ENCODE measurements around the gene CEBPG.
A peak's percentile ranks its signal among the peaks of the same experiment; 100 is the strongest.

The CEBPG gene

DNA sequence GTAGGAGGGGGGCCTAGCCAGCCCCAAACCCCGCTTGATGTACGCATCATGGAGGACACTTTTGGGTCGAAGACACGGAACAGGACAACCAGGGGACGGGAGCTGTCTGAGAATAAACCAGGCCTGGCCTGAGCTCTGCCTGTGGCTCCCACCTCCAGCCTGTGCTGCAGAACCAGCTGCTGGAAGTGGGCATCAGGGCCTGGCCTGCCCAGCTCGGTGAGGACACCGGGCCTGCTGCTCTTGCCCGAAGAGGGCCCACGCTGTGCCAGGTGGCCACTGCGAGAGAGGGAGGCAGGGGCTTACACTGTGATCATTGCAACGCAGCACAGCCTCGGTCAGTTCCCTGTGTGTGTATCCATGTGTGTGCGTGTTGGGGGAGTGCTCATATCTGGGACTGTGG is 34.6 kb downstream of the CEBPG start:
- no peak for DNase-seq

DNA sequence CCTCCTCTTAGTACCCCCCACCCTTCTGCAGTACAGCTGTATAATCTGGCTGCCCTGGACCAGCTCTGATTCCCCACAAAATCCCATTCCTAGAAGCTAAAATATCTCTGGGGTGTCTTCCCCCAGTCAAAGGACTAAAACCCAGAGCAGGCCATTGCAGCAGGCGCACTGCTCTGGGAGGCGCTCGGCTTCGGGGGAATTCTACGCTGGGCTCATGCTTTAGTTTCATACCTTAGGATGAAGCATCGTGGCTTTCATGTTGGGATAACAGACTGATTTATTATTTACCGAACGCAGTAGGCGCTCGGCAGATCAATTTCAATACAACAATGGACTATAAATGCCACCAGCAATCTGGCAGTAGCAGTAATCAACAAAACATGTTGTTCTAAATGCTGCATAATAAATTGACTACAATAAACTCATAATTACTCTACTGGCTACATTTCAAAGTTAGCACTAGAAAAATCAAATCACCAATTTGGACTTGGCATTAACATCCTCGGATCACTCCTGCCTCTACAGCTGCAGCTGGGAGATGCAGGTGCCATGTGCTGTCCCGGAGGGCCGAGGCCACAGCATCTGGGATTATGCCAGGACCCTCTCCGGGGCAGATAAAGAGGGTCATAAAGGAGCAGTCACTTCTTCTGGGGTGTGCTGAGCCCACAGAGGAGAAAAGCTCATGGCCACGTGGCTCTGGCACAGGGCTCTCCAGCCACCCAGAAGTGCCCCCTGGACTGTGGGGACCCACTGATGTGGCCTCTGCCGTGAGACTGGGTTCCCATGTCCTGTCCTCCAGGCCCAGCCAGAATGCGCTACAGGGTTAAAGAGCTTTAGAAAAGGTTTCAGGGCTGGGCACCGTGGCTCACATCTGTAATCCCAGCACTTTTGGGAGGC is 35.3 kb downstream of the CEBPG start:
- DNase-seq, result no peak

DNA sequence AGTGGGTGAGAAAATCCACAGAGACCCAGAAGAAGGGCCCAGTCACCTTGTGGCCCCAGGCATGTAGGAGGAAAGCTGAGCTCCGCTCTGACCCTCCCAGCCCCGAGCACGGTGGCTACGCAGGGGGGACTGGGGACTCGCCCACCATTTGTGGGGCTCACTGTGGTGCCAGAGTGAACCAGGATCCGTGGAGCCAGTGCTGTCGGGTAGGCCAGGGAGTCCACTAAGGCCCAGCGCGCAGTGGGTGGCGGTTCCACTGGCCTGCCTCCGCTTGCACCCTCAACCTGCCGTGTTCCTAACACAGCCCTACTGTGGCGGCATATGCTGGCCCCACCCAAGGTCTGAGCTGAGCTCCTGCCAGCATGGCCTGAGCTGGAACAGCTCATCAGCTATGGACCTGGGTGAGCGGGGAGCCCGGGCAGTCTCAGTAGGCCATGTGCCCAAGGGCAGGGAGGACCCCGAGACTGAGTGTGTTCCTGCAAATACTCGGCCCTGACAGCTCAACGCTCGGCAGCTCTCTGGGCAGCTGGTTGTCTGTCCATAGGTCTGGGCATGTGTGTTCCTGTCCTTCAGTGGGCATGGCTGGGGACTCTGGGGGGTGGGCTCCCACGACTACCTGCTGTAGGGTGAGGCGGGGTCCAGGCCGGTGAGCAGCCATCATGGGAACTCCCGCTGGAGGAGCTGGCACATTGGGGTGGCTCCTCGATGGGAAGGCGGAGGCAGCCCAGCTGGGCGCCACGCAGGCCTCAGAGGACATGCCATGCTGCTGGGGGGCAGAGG is 36.6 kb downstream of the CEBPG start:
- no peak for DNase-seq

DNA sequence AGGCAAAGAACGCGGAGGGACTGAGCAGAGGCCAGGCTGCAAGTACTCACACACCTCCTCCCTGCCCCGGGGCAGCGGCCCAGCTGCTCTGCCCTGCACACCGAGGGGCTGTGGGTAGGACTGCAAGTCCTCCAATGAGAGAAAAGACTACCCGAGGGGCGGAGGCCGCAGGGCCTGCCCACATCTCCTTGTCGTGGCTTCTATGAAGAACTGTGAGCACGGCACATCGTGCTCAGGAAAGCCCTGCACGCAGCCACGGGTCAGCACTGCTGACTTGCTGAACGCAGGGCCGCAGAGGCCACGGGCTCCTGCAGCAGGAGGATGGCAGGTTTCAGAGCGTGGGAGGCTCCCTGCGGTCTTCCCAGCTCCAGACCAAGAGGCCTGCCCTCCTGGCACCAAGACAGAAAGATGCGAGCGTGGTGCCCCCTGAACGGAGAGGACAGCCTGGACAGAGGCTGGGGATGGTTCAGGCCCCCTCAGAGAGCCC is 37.4 kb downstream of the CEBPG start:
- DNase-seq, result no peak

DNA sequence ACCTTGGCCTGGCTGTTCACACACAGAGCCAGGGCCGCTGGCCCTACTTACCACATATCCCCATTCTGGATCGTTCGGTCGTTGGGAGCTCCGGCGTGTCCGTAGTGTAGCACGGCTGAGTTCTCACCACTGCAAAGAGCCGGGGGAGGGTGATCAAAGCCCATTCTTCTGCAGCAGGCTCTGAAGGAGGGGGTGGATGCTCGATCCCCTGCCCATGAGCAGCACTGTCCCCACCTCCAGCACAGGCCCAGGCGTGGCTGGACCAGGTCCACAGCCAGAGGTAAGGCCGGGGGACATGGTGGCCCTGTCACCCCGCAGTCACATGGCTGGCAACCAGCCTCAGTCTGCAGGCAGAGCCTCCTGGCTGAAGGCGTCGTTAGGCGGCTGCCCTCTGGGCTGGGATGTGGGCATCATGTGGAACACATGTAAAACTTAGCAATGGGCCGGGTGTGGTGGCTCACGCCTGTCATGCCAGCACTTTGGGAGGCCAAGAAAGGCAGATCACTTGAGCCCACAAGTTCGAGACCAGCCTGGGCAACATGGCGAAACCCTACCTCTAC is 38.2 kb downstream of the CEBPG start:
- DNase-seq, result no peak

DNA sequence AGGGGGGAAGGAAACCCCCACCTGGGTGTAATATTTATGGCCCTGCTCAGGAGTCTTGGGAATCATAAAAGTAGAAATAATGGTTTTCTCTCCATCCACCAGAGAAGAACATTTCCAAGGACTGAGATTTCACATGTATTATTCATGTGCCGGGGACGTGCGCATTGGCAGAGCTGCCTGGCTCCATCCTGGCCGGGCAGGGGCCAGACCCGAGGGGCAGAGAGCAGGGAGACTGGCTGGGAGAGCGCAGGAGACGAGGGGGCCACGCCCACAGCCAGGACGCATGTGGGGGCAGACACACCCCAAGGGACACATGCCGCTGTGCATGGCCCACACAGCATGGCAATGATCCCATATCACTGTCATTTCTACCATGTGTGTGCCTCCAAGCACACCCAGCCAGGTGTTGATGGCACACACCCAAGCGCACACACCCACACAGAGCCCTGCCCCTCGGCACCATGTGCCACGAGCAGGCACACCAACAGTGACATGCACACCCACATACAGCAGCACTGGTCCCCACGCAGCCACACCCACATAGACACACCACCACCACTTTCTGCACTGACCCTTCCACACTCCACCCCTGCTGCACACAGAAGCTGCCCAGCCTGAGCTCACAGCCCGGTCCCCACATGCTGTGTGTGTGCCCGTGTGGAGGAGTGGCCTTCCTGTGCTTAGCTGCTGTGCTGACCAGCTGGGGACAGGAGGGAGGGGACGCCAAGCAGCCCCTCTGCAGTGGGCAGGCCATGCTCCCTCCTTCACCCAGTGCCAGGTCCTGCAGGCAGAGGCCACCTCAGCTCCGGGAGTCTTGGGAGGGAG is 39.3 kb downstream of the CEBPG start:
- DNase-seq, result no peak

DNA sequence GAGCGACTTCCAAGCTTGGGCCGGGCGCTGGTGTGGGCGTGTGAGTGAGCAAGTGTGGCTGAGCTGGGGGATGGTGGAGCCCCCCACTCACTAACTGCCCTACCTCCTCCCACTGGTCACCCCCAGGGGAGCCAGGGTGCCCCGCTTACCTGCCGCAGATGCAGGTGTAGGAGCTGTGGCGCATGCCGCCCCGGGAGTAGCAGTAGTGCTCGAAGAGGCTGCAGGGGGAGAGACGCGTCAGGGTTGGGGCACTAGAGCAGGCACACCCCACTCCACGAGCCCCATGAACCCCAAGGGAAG is 39.9 kb downstream of the CEBPG start:
- DNase-seq, result no peak

DNA sequence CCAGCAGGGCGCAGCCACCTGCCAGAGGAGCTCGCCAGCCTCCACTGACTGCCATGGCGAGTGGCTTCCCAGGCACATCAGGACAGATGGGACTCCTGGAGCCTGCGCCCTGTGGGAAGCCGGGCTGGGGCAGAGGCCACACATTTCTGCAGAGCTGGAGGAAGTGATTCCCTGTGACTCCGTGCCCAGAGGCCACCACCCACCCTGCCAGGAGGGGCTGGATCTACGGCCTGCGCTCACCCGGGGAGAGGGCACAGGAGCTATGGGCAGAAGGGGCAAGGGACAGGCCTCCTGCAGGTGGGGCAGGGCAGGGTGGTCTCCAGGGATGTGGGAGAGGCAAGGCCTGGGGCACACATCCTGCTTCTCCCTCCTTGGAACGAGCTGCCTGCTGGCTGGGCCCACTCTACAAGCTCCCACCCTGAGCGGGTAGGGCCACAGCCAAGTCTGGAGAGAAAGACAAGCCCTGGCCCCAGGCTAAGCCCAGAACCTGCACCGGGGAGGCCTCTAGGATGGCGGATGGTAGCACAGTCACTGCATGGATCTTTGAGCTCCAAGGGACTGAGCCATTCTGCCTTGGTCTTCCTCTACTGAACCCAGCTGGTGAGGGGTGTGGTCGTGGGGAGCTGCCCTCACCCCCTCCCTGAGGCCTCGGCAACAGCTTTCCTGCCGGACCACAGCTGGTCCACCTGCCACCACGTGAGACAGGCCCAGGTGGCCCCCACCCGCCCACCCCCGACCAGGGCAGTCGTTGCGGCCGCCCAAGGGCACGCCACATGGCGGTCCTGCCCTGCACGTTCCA is 40.6 kb downstream of the CEBPG start:
- no peak for DNase-seq

DNA sequence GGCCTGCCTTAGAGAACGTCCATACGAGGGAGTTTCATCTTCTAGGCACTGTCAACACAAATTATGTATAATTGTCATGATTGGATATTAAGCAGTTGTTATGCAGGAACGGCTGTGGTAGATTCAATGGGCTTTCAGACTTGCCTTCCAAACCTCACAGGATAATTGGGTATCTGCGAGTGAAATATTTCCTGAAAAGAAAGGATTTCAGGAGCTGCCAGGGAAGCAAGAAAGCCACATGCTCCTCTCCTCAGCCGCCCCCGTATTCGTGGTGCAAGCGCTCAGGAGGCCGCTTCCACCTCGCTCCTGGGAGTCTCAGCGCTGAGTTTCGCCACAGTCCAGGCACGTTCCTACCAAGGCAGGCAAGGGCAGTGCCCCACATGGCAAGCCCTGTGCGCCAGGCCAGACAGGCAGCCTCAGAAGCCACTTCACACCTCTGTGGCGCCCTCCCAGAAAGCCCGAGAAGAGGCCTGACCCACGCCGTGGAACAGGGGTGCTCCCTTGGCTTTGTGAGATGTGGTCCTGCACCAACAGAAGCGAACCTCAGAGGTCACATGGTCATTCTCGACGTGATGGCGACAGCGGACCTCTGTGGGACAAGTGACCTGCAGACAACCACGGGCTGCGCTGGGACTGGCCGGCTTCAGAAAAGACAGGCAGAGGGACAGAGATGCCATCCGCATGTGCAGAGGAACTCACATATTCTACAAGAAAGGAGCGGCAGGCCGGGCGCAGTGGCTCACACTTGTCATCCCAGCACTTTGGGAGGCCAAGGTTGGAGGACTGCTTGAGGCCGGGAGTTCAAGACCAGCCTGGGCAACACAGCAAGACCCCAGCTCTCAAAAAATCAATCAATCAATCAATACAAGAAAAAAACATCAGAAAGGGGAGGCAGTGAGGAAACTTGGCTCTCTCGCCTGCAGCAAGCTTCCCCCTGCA is 41.4 kb downstream of the CEBPG start:
- no peak for DNase-seq

DNA sequence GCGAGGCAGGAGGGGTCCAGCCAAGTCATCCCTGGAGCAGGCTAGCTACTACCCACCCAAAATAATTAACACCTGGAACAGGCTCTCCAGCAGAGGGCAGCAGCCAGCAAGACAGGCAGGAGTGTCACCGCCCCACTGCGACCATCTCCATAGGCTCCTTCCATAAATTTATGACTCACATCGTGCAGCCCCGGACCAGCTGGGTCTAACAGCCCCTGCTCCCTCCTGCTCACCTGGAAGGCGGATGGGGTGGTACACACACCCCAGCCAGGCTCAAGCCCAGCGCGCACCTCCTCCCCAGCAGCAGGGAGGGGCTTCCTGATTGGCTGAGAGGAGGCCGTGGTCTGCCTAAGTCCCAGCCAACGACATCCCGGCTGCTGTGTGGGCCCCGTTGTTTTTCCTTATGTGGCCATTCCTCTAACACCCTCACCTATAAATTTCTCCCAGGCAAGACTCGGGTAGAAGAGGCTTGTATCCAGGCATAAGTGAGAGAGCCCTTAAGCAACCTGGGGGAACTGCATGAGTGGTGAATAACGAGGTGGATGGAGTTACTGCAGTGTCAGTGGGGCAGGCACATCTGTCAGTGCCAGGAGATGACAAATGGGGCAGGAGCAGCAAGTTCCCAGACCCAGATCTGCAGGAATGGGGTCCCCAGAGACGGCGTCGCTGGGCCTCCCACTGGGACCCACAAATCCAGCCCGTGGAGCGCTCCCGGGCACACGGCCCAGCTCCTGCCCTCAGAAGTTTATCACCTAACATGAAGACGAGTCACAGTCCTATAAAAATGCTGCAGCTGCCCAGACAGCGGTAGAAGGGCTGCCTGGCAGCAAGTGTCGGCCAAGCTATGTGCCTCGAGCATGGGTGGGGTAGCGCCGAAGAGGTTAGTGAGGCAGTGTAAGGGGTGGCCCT is 43.1 kb downstream of the CEBPG start:
- peak; percentile 85 to 94 for DNase-seq

DNA sequence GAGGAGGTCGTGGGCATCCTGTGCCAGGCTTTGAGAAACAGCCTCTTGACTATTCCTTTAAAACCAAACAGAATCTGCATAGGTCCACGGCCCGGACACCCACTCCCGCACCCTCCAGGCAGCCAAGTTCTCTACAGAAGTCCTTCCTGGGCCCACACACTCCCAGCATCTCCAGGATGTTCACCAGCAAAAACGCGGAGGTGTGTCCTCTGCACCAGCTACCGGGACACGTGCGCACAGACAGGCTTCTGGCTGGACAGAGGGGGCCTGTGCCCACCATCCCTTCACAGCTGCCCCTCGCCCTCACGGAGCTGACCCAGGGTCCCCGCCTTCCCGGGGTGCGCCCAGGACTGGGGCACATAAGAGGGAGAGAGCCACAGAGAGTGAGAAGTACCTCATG is 44.2 kb downstream of the CEBPG start:
- no peak for DNase-seq

DNA sequence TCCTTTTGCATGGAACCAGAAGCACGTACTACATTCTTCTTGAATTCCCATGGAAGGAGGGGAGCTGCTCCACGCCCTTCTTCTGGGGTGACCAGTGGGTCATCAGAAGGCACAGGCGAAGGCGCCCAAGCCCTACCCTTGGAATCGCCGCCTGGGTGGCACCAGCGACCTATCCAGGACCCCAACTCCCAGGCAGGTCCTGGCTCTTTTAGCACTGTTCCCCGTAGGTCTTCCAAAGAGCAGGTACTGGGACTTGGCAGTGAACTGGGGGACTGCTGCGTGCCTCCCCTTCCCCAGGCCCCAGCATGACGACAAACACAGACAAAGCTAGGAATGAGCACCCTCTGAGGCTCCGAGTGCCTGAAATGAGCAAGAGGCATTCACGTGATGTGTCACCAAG is 45.0 kb downstream of the CEBPG start:
- no peak for DNase-seq

DNA sequence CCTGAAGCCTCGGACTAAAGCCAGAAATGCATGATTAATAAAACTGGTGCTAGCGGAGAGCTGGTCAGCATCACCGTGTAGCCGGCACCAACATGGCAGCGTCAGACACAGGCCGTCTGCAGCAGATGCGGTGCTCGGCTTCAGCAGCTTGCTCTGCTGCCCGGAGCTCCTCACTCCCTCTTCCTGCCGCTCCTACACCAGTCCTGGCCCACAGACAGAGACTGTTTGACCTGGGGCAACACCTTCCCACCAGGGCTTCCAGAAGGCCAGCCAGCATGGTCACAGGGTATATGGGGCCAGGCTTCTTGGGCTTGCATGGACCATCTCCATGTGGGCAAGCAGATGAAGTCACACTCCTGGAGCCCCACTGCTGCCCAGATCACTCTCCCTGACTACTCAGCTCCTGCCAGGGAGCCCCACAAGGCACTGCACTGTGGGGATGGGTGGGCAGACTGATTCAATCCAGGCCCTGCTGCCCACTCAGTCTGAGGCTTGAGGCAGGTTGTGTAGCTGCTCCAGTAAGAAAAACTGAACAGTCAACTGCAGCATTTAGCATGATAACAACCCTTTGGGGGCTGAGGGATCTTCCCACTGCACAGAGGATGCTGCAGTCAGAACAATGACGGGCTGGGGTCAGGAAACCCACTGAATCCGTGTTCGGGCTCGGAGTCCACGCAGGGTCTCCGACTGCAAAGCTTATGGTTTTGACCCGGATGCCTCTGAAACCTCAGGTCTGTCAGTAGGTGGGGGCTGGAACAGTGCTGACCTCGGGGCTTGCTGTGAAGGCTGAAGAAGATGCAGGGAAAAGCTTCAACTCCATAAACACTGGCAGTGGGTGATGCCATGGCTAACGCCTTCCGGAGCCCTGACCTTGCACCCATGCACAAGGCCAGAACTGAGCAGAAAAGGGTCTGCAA is 45.6 kb downstream of the CEBPG start:
- DNase-seq, result no peak

DNA sequence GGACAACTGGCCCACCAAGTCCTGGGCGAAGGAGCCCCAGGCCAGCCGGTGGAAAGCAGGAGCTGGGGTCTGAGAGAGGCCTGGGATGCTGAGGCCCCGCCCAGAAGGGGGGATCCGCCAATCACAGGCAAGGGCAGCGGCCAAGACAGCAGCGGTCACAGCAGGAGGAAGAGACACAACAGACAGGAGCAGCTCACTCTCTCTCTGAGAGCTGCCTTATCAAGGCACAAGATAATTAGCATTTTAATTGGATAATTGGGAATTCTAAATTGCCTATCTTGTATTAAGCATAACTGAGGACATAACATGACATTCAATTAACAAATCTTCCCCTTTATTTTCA is 46.2 kb downstream of the CEBPG start:
- DNase-seq, result no peak

DNA sequence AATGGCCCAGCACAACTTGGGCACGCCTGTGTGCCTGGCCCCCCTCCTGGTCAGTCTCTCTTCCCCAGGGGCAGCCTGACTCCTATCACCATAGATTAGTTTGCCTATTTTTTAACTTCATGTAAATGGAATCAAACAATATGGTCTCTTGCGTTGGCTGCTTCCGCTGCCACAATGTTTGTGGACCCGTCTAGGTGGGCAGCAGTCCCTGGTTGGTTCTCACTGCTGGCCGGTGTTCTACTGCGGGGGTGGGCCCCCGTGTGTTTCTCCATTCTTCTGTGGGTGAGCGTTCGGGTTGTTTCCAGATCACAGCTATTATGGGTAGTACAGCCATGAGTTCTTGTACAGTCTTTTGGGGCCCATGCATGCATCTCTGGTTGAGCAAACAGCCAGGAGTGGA is 47.3 kb downstream of the CEBPG start:
- no peak for DNase-seq

DNA sequence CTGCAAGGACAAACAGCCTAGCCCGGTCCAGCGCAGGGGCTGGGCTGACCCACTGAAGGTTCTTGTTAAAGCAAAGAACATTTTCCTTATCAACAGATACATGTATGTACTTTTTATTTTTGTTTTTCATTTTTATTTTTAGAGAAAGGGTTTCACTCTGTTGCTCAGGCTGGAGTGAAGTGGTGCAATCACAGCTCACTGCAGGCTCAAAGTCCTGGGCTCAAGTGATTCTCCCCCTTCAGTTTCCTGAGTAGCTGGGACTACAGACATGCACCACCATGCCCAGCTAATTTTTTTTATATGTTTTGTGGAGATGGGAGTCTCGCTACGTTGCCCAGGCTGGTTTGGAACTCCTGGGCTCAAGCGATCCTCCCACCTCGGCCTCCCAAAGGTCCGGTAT is 47.9 kb downstream of the CEBPG start:
- no peak for DNase-seq

DNA sequence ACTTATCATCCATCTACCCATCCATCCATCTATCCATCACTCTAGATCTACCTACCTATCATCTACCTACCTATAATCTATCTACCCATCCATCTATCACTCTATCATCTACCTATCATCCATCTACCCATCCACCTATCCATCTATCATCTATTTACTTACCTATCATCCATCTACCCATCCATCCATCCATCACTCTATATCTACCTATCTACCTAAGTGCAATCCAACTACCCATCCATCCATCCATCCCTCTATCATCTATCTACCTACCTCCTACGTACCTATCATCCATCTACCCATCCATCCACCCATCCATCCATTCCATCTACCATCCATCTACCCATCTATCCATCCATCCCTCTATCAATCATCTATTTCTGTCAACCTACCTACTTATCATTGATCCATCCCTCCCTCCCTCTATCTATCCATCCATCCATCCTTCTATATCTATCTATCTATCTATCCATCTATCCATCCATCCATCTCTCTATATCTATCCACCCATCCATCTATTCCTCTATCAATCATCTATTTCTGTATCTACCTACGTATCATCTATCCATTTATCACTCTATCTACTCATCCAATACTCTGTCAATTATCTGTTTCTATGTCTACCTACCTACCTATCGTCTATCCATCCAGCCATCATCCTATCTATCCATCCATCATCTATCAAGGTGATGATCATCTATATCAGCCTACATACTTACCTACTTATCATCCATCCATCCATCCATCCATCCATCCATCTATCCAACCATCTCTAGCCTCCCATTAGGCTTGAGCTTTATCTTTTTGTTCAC is 49.1 kb downstream of the CEBPG start:
- DNase-seq, result no peak

DNA sequence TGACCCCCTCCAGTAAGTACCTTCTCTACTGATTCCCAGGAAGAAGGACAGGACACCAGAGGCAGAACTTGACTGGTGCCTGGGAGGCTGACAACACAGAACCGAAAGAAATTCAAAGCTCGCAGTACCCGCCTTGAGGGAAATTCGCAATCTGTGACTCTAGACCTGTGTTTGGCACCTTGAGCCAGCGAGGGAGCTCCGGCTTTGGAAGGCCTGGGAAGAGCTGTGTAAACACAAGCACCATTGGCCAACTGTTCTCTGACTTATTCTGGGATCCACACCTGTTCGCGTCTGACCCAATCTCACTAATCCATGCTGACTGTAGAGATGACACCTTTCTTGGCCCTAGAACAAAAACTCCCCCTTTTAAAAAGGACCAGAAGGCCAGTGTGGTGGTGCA is 50.7 kb downstream of the CEBPG start:
- DNase-seq, result peak; percentile 26 to 57

Measured in NCI-H524 (cell line).